ENCODE results near the gene PLAU.

DNA sequence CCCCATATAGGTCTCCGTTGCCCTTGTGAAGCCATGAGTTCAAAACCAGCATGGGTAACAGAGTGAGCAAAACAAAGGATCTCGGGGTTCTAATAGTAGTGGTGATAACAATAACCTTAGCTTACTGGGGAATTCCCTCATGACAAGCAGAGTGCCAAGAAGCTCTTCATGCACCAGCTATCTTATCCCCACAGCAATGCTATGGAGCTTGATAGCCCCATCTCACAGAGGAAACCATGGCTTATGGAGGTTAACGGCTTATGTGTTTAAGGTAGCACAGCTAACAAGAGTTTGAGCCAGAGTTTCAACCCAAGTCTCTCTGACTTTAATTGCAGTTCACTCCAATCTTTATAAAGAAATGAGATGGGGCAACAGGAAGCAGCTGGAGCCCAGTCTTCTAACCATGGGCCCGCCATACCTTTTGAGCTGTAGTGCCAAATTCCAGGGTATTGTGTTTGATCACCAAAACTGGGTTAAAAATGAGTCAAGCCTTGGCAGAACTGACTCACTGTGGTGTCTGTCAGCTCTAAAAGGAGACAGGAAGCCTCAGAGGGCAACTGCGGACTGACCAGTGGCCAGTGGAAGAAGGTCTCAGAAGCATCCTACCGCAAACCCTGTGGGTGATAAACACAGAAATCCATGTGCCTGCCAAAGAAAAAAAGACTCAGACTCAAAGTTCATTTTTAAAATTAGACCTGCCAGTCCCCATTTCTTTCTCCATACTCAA lies 16.5 kb upstream of the PLAU start:
- TF ChIP-seq, protein P1, sequence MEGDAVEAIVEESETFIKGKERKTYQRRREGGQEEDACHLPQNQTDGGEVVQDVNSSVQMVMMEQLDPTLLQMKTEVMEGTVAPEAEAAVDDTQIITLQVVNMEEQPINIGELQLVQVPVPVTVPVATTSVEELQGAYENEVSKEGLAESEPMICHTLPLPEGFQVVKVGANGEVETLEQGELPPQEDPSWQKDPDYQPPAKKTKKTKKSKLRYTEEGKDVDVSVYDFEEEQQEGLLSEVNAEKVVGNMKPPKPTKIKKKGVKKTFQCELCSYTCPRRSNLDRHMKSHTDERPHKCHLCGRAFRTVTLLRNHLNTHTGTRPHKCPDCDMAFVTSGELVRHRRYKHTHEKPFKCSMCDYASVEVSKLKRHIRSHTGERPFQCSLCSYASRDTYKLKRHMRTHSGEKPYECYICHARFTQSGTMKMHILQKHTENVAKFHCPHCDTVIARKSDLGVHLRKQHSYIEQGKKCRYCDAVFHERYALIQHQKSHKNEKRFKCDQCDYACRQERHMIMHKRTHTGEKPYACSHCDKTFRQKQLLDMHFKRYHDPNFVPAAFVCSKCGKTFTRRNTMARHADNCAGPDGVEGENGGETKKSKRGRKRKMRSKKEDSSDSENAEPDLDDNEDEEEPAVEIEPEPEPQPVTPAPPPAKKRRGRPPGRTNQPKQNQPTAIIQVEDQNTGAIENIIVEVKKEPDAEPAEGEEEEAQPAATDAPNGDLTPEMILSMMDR (IDR thresholded peaks at IDR 0.05): no peak
- no peak for TF ChIP-seq POLR2A (IDR thresholded peaks at IDR 0.05)
